SU-DHL-6 (cell line): ENCODE results near the gene STK10.

ENCODE experiments used
- H2AFZ ChIP-seq: fragments of 200-600 bp; sonication (generic); 2 replicates; pipeline ENCODE4 v1.6.1; 2014; ENCODE audit warnings: low read depth, mild to moderate bottlenecking, moderate library complexity, mixed read lengths, antibody characterized with exemption, low read length; ENCODE audit not compliant: severe bottlenecking
- H3F3A ChIP-seq: fragments of 200-600 bp; shearing (Covaris generic); 2 replicates; pipeline ENCODE4 v1.6.0; 2016; ENCODE audit warnings: antibody characterized with exemption, mild to moderate bottlenecking; ENCODE audit not compliant: insufficient read depth
- H3K27ac ChIP-seq: fragments of 200-600 bp; sonication (generic); 2 replicates; pipeline ENCODE4 v1.5.1; 2016; ENCODE audit warnings: low read depth, mild to moderate bottlenecking, low read length, moderate library complexity, mixed read lengths
- H3K27me3 ChIP-seq: fragments of 200-600 bp; sonication (generic), shearing (Covaris generic); 2 replicates; pipeline ENCODE4 v1.6.0; 2014; ENCODE audit warnings: mild to moderate bottlenecking, low read length
- H3K36me3 ChIP-seq: fragments of 200-600 bp; sonication (generic); 2 replicates; pipeline ENCODE4 v1.6.1; 2014; ENCODE audit warnings: mild to moderate bottlenecking, low read length, mixed read lengths
- H3K4me2 ChIP-seq: fragments of 300-600, 200-600 bp; shearing (Covaris generic), sonication (generic); 2 replicates; pipeline ENCODE4 v1.6.0; 2014; ENCODE audit warnings: low read length, low read depth, mild to moderate bottlenecking; ENCODE audit not compliant: poor library complexity, severe bottlenecking
- H3K4me3 ChIP-seq: fragments of 200-600 bp; sonication (generic); 2 replicates; pipeline ENCODE4 v1.5.1; 2014; ENCODE audit warnings: antibody characterized with exemption, low read length, mild to moderate bottlenecking, mixed read lengths; ENCODE audit not compliant: insufficient read depth, poor library complexity, severe bottlenecking
- H3K79me2 ChIP-seq: fragments of 200-600 bp; sonication (generic); 2 replicates; pipeline ENCODE4 v1.6.1; 2014; ENCODE audit warnings: mild to moderate bottlenecking, low read length, moderate library complexity; ENCODE audit not compliant: insufficient read depth
- H3K9ac ChIP-seq: fragments of 200-600 bp; sonication (generic); 2 replicates; pipeline ENCODE4 v1.7.0; 2014; ENCODE audit warnings: mild to moderate bottlenecking, low read length
- H3K9me2 ChIP-seq: fragments of 200-600 bp; sonication (generic); replicated peaks from 2 replicates; pipeline ENCODE4 v1.6.1; 2014; ENCODE audit warnings: low read length; ENCODE audit not compliant: insufficient read depth
- H3K9me3 ChIP-seq: fragments of 200-600 bp; sonication (generic); 2 replicates; pipeline ENCODE4 v1.6.1; 2014; ENCODE audit warnings: low read length, mixed read lengths; ENCODE audit not compliant: insufficient read depth
- H4K20me1 ChIP-seq: fragments of 200-600 bp; sonication (generic); 2 replicates; pipeline ENCODE4 v1.6.1; 2014; ENCODE audit warnings: low read depth, mild to moderate bottlenecking, antibody characterized with exemption, low read length, moderate library complexity, mixed read lengths
- EZH2phosphoT487 ChIP-seq: fragments of 200-600 bp; sonication (generic), shearing (Covaris generic); conservative IDR thresholded peaks from 2 replicates; pipeline ENCODE4 v1.6.1; 2018; ENCODE audit warnings: mild to moderate bottlenecking, antibody characterized with exemption, low read length, moderate library complexity, mixed read lengths
- TF ChIP-seq, protein P1 (sequence below): fragments of 200-600 bp; sonication (generic); IDR thresholded peaks from one replicate; pipeline ENCODE4 v1.5.1; 2017; ENCODE audit warnings: antibody characterized with exemption, mild to moderate bottlenecking, low read length, moderate library complexity; ENCODE audit not compliant: insufficient read depth, poor library complexity, severe bottlenecking

STK10 gene

DNA sequence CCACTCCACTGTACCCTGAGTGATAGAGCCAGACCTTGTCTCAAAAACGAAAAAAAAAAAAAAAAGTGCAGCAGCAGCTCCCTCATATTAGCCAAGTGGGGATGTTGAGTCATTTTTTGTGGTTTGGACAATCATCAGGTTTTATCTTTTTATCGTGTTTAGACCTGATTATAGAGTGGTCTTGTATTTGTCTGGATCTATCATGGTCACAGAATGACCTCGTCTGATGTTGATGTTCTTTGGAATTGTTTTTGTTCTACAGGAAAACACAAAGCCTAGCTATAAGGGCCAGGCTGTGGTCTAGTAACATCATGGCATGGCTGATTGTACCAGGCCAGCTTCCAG, 179.9 kb downstream of the STK10 start:
- no peak overlapping the region for H3K9ac ChIP-seq
- peak overlapping the region; percentile 98 for H3K4me2 ChIP-seq
- peaks cover 5% of the 10 kb centered on the region; the same call in 1 of the 2 replicates for H4K20me1 ChIP-seq
- no peaks in the 10 kb centered on the region for H3K27me3 ChIP-seq
- peaks cover 15% of the 10 kb centered on the region; the same call in 1 of the 2 replicates for H3F3A ChIP-seq
- peaks cover 32% of the 10 kb centered on the region for H3K79me2 ChIP-seq
- no peak overlapping the region for H3K4me3 ChIP-seq
- no peaks in the 10 kb centered on the region for H3K9me2 ChIP-seq
- H2AFZ ChIP-seq: no peak overlapping the region
- H3K27ac ChIP-seq: no peak overlapping the region
- TF ChIP-seq, protein P1, sequence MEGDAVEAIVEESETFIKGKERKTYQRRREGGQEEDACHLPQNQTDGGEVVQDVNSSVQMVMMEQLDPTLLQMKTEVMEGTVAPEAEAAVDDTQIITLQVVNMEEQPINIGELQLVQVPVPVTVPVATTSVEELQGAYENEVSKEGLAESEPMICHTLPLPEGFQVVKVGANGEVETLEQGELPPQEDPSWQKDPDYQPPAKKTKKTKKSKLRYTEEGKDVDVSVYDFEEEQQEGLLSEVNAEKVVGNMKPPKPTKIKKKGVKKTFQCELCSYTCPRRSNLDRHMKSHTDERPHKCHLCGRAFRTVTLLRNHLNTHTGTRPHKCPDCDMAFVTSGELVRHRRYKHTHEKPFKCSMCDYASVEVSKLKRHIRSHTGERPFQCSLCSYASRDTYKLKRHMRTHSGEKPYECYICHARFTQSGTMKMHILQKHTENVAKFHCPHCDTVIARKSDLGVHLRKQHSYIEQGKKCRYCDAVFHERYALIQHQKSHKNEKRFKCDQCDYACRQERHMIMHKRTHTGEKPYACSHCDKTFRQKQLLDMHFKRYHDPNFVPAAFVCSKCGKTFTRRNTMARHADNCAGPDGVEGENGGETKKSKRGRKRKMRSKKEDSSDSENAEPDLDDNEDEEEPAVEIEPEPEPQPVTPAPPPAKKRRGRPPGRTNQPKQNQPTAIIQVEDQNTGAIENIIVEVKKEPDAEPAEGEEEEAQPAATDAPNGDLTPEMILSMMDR: no peak
- no peak for TF ChIP-seq EZH2phosphoT487
- H3K36me3 ChIP-seq: no peaks in the 10 kb centered on the region
- H3K9me3 ChIP-seq: no peaks in the 10 kb centered on the region

DNA sequence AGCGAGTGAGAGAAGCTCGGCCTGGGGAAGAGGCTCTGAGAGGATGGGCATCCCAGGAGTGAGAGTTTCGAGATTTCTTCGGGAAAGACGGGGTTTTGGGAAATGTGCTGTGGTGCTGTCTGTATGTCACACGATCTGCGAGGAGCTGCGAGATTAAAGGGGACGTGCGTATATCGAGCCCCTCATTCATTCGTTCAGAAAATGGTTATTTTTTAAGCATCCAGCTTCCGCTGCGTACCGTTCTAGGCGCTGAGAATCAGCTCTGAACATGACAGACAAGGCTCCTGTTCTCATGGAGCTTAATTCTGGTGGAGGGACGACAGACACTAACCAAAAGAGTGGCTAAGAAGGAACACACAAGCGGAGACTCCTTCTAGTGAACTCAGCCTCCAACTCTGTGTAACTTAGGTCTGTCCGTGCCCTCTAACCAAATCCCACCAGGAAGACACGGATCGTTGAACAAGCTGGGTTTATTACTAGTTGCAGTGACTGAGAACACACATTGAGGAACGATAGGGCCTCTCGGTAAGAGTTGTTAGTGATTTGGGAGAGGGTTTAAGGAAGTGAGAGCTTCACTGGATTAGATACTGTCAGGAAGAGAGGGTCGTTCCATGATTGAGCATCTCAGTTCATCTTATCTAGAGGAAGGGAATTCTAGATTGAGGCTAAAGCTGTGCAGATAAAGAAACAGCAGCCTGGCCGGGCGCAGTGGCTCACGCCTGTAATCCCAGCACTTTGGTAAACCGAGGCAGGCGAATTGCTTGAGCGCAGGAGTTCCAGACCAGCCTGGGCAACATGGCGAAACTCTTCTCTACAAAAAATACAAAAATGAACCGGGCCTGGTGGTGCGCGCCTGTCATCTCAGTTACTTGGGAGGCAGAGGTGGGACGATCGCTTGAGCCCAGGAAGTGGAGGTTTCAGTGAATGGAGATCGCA, 180.6 kb downstream of the STK10 start:
- Histone ChIP-seq H3K9me3 (no peaks in the 10 kb centered on the region), H3K9ac (peak overlapping the region; percentile 93), H2AFZ (peak overlapping the region; percentile 79), H3F3A (peaks cover 15% of the 10 kb centered on the region; the same call in 1 of the 2 replicates), H3K4me2 (peak overlapping the region; percentile 98), H3K27ac (peak overlapping the region; percentile 88), H4K20me1 (peaks cover 5% of the 10 kb centered on the region; the same call in 1 of the 2 replicates), H3K79me2 (peaks cover 37% of the 10 kb centered on the region), H3K4me3 (peak overlapping the region; percentile 74), H3K9me2 (no peaks in the 10 kb centered on the region), H3K36me3 (no peaks in the 10 kb centered on the region), H3K27me3 (no peaks in the 10 kb centered on the region)
- no peak for TF ChIP-seq EZH2phosphoT487
- TF ChIP-seq, protein P1: no peak

DNA sequence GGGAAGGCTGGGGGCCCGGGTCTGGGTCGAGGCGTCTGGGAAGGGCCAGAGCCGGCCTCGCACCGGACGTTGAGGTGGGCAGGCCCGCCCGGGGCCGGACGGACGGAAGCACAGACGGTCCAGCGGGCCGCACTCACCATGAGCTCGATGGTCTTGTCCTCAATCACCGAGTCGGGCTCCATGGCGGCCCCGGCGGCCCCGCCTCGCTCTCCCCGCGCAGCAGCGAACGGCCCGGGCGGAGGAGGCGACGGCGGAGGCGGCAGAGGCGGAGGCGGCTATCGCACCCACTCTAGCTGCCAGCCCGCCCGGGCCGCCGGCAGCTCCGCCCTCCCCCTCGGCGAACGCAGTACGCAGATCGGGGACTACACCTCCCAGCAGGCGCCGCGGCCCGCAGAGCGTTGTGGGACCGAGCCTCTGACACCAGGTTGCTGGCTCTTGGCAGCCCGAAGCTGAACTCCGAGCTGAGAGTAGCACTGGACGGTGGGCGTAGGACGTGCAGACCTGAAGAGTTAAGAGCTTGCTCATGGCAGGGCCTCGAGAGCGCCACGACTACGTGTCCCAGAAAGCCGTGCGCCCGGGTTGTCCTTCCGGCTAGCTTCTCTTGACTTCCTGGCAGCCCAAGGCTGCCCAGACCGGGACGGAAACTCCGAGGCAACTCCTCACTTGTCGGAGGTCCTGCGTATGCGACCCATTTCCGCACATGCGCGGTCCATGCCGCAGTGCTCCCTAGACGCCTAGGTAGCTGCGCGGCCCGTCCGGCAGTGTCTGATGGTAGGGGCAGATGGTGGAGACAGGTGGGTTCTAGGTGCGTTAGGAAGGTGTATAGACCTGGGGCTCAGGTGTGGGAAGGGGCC, 181.5 kb downstream of the STK10 start, which contains the start of gene FBXW11:
TSS of gene FBXW11 (minus strand) at position 318 of the 854 bp plus-strand sequence. CDS start at position 182, 136 bp downstream.
- Histone ChIP-seq H3K9me3 (no peaks in the 10 kb centered on the region), H3K27ac (peak within 1 kb of the TSS; percentile 88), H3K4me3 (peak within 1 kb of the TSS; percentile 74), H3K9me2 (no peaks in the 10 kb centered on the region), H3K9ac (peak within 1 kb of the TSS; percentile 93), H3K27me3 (no peaks in the 10 kb centered on the region), H2AFZ (peak within 1 kb of the TSS; percentile 79), H3K79me2 (peaks cover 46% of the 10 kb centered on the region), H3K36me3 (no peaks in the 10 kb centered on the region), H4K20me1 (peaks cover 5% of the 10 kb centered on the region; the same call in 1 of the 2 replicates), H3F3A (peaks cover 18% of the 10 kb centered on the region), H3K4me2 (peak within 1 kb of the TSS; percentile 98)
- TF ChIP-seq EZH2phosphoT487: no peak
- TF ChIP-seq, protein P1: no peak
